Right hindlimb (tissue), 1 donor: ENCODE measurements around the gene DAB2.

Source experiments
- DNase-seq: peaks from one replicate; pipeline ENCODE4 v3.0.0-alpha.2; 2018

DAB2 gene

GRCh38 chr5:39447059-39447458 lies 22.3 kb upstream of the DAB2 start:
- DNase-seq = no peak

GRCh38 chr5:39446231-39446630 lies 21.5 kb upstream of the DAB2 start:
- no peak for DNase-seq

- no peak for DNase-seq
Observed at GRCh38 chr5:39443911-39444310, 19.1 kb upstream of the DAB2 start.

GRCh38 chr5:39442991-39443390 lies 18.2 kb upstream of the DAB2 start:
- no peak for DNase-seq

GRCh38 chr5:39441838-39442237 lies 17.1 kb upstream of the DAB2 start:
- no peak for DNase-seq

GRCh38 chr5:39440958-39441624 lies 16.3 kb upstream of the DAB2 start:
- no peak for DNase-seq

GRCh38 chr5:39440192-39440957 lies 15.6 kb upstream of the DAB2 start:
- DNase-seq = no peak

GRCh38 chr5:39439582-39440162 lies 14.9 kb upstream of the DAB2 start:
- DNase-seq = no peak

- no peak for DNase-seq
Observed at GRCh38 chr5:39437467-39437866, 12.7 kb upstream of the DAB2 start.

- no peak for DNase-seq
Observed at GRCh38 chr5:39433848-39434247, 9.1 kb upstream of the DAB2 start.

GRCh38 chr5:39432696-39433530 lies 8.1 kb upstream of the DAB2 start:
- no peak for DNase-seq

GRCh38 chr5:39430461-39430860 lies 5.7 kb upstream of the DAB2 start:
- no peak for DNase-seq

GRCh38 chr5:39428640-39429039 lies 3.9 kb upstream of the DAB2 start:
- no peak for DNase-seq

- no peak for DNase-seq
Observed at GRCh38 chr5:39427633-39428032, 2.9 kb upstream of the DAB2 start.

- no peak for DNase-seq
Observed at GRCh38 chr5:39427229-39427628, 2.4 kb upstream of the DAB2 start.

- DNase-seq = no peak
Observed at GRCh38 chr5:39426746-39427105, 1.9 kb upstream of the DAB2 start.

GRCh38 chr5:39426051-39426745 lies 1.4 kb upstream of the DAB2 start:
- peak; percentile 36 for DNase-seq

GRCh38 chr5:39423331-39423751 lies 1.4 kb downstream of the DAB2 start:
- peak; percentile 48 for DNase-seq

- no peak for DNase-seq
Observed at GRCh38 chr5:39422728-39423285, 2.0 kb downstream of the DAB2 start.

GRCh38 chr5:39422036-39422606 lies 2.7 kb downstream of the DAB2 start:
- DNase-seq = no peak

- DNase-seq = peak; percentile 85
Observed at GRCh38 chr5:39420482-39421145, 4.2 kb downstream of the DAB2 start.
